Osteocyte (in vitro differentiated cells): ENCODE results near the gene SGCG. TPM values are rescaled to one million over a fixed set of nuclear protein-coding genes. Genes with fewer than 3 reads are reported as not detected.
"Not testable (repeated sequence)": the region's sequence is repeated elsewhere in the genome, so short reads cannot be mapped to it uniquely, and the experiment has no call there.

Experiments
- DNase-seq: peaks from one replicate; pipeline ENCODE4 v3.0.0; 2021; ENCODE audit warnings: mixed read lengths; ENCODE audit not compliant: unreplicated experiment; ENCODE audit errors: extremely low spot score
- H3K27ac Mint-ChIP-seq: one replicate; pipeline ENCODE4 v1.8.0; 2021; ENCODE audit warnings: mild to moderate bottlenecking, mixed read lengths; ENCODE audit not compliant: unreplicated experiment
- H3K27me3 Mint-ChIP-seq: one replicate; pipeline ENCODE4 v1.8.0; 2021; ENCODE audit warnings: mixed read lengths; ENCODE audit not compliant: unreplicated experiment
- H3K36me3 Mint-ChIP-seq: one replicate; pipeline ENCODE4 v1.8.0; 2021; ENCODE audit warnings: mixed read lengths; ENCODE audit not compliant: unreplicated experiment
- H3K4me1 Mint-ChIP-seq: one replicate; pipeline ENCODE4 v1.8.0; 2021; ENCODE audit warnings: mixed read lengths; ENCODE audit not compliant: unreplicated experiment
- H3K4me3 Mint-ChIP-seq: one replicate; pipeline ENCODE4 v1.8.0; 2021; ENCODE audit warnings: mild to moderate bottlenecking, moderate library complexity, mixed read lengths; ENCODE audit not compliant: unreplicated experiment
- H3K9me3 Mint-ChIP-seq: one replicate; pipeline ENCODE4 v1.8.0; 2021; ENCODE audit warnings: mixed read lengths; ENCODE audit not compliant: unreplicated experiment
- total RNA-seq: library from RNA; stranded (reverse); gene quantifications from 2 replicates; pipeline ENCODE4 v1.2.1, GENCODE V29; 2021
- TF ChIP-seq, protein P1 (sequence below): fragments of 200-600 bp; sonication (generic); IDR thresholded peaks from 2 replicates; pipeline ENCODE4 v1.5.0; 2021; ENCODE audit warnings: antibody characterized with exemption, mild to moderate bottlenecking, moderate library complexity

SGCG gene
- total RNA-seq, 1 donor from 2014 or later, result 0.70 TPM

DNA sequence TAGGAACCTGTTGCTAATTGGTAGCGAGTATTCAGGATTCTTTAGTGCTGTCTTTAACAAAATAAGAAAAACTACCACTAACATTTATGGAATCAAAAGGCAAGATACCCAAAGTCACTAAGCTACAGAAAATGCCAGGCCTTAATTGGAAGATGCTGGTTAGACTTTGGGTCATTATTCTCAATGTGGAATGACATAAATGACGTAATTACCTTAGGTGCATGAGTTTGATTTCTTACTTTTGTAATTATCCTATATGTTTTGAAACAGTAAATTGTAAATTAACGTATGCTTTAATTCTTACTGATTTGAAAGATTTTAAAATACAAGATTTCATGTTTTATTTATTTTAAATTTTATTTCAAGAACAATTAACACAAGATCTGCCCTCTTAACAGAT, 25.0 kb downstream of the SGCG start:
- Mint-ChIP-seq H3K4me3 (no peak overlapping the region), H3K27ac (no peak overlapping the region), H3K9me3 (peaks cover 11% of the 10 kb centered on the region), H3K36me3 (peaks cover 2% of the 10 kb centered on the region), H3K27me3 (peaks cover 3% of the 10 kb centered on the region), H3K4me1 (no peaks in the 10 kb centered on the region)
- TF ChIP-seq, protein P1, sequence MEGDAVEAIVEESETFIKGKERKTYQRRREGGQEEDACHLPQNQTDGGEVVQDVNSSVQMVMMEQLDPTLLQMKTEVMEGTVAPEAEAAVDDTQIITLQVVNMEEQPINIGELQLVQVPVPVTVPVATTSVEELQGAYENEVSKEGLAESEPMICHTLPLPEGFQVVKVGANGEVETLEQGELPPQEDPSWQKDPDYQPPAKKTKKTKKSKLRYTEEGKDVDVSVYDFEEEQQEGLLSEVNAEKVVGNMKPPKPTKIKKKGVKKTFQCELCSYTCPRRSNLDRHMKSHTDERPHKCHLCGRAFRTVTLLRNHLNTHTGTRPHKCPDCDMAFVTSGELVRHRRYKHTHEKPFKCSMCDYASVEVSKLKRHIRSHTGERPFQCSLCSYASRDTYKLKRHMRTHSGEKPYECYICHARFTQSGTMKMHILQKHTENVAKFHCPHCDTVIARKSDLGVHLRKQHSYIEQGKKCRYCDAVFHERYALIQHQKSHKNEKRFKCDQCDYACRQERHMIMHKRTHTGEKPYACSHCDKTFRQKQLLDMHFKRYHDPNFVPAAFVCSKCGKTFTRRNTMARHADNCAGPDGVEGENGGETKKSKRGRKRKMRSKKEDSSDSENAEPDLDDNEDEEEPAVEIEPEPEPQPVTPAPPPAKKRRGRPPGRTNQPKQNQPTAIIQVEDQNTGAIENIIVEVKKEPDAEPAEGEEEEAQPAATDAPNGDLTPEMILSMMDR, result no peak
- no peak for DNase-seq

DNA sequence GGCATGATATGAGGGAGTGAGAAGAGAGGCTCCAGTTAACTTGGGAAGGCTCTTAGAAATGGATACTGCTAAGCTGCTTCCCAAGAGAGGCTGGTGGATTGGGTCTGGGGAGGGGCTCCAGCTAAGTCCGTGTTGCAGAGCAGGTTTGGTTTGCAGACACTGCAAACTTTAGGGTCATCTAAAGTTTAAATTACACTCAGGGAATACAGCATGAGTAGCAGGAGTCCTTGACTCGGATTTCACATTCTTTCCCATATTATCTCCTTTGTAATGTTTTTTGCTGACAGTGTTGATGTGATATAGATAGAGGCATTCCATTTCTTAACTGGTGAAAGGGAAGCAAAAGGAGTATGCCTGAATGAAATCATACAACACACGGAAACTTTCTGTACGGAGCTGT, 31.9 kb downstream of the SGCG start:
- H3K4me3 Mint-ChIP-seq, result no peak overlapping the region
- no peak overlapping the region for H3K27ac Mint-ChIP-seq

DNA sequence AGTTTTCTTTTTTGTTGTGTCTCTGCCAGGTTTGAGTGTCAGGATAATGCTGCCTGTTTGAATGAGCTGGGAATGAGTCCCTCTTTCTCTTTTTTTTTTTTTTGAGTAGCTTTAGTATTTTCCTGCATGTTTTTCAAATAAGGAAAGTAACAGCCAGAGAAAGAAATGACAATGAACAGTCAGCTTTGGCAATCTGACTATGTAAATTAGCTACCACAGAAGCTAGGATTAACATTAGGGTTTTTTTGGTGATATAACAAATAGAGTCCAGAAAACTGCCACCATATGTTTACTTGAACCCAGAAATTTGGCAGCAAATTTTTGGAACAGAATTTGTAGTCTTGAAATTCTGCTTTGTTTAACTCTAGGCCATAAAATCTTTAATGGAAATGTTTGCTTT, 50.5 kb downstream of the SGCG start:
- no peaks in the 10 kb centered on the region for H3K36me3 Mint-ChIP-seq
- H3K27me3 Mint-ChIP-seq, result no peaks in the 10 kb centered on the region
- no peaks in the 10 kb centered on the region for H3K4me1 Mint-ChIP-seq
- H3K4me3 Mint-ChIP-seq, result no peak overlapping the region
- no peaks in the 10 kb centered on the region for H3K9me3 Mint-ChIP-seq
- H3K27ac Mint-ChIP-seq, result no peak overlapping the region
- TF ChIP-seq, protein P1, result no peak
- no peak for DNase-seq

More for the DNA sequence above, 31.9 kb downstream of the SGCG start:
- DNase-seq, result no peak
- Mint-ChIP-seq H3K4me1 (no peaks in the 10 kb centered on the region), H3K36me3 (no peaks in the 10 kb centered on the region), H3K9me3 (peaks cover 11% of the 10 kb centered on the region), H3K27me3 (peaks cover 3% of the 10 kb centered on the region)
- TF ChIP-seq, protein P1, result no peak

DNA sequence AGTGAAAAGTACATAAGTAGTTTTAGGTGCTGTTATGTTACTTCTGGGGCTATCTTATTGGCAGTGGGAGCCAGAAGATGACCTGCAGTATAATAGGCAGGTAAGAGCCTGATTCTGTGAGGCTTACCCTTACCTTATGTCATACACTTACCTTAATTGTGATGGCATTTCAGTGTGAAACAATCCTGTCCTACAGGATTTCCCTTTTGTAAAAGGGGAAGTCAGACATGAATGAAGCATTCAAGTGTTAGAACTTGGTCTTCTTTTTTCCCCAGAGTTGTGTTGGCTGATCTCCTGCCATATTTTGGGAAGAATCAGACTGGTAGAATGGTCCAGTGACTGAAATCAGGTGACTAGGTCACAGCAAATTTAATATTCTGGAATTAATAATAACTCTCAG, 55.2 kb downstream of the SGCG start:
- peaks cover 1% of the 10 kb centered on the region for H3K9me3 Mint-ChIP-seq
- no peak for DNase-seq
- H3K4me3 Mint-ChIP-seq, result no peak overlapping the region
- H3K27ac Mint-ChIP-seq, result no peak overlapping the region
- H3K27me3 Mint-ChIP-seq, result no peaks in the 10 kb centered on the region
- no peaks in the 10 kb centered on the region for H3K36me3 Mint-ChIP-seq
- no peaks in the 10 kb centered on the region for H3K4me1 Mint-ChIP-seq
- TF ChIP-seq, protein P1, result no peak

DNA sequence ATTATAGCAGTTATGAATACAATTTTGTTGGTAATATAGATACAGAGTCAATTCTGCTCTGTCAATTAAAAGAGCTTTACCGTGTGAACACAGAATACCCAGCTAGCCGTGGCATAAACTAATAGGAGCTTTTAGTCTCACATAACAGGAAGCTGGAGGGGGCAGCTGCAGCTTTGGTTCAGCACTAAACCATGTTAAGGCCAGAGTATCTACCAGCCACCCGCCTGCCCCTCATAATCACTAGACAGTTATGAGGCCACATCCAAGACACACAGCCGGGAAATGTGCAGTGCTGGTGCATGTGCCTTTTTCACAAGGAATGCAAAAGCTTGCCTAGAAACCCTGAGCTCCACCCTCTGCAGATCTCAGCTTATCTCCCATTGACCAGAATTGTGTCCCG, 62.3 kb downstream of the SGCG start:
- peaks cover 2% of the 10 kb centered on the region for H3K27me3 Mint-ChIP-seq
- no peak overlapping the region for H3K27ac Mint-ChIP-seq
- TF ChIP-seq, protein P1, result no peak
- H3K9me3 Mint-ChIP-seq, result peaks cover 8% of the 10 kb centered on the region
- no peak overlapping the region for H3K4me3 Mint-ChIP-seq
- H3K4me1 Mint-ChIP-seq, result no peaks in the 10 kb centered on the region
- no peak for DNase-seq
- H3K36me3 Mint-ChIP-seq, result no peaks in the 10 kb centered on the region

DNA sequence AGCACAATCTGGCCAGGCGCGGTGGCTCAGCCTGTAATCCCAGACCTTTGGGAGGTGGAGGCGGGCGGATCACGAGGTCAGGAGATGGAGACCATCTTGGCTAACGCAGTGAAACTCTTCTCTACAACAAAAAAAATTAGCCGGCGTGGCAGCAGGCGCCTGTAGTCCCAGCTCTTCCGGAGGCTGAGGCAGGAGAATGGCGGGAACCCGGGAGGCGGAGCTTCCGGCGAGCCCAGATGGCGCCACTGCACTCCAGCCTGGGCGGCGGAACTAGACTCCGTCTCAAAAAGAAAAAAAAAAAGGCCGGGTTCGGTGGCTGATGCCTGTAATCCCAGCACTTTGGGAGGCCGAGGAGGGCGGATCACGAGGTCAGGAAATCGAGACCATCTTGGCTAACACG, 67.6 kb downstream of the SGCG start:
- not testable (repeated sequence) for H3K36me3 Mint-ChIP-seq, DNase-seq, H3K4me1 Mint-ChIP-seq, H3K27ac Mint-ChIP-seq, H3K4me3 Mint-ChIP-seq, H3K27me3 Mint-ChIP-seq, H3K9me3 Mint-ChIP-seq
